Measurements from ENCODE around the gene DGKQ. TPM values are rescaled to one million over a fixed set of nuclear protein-coding genes. Genes with fewer than 3 reads are reported as not detected.

The DGKQ gene
- total RNA-seq, 1 experiment from 2014 or later = 12.4 TPM

DNA sequence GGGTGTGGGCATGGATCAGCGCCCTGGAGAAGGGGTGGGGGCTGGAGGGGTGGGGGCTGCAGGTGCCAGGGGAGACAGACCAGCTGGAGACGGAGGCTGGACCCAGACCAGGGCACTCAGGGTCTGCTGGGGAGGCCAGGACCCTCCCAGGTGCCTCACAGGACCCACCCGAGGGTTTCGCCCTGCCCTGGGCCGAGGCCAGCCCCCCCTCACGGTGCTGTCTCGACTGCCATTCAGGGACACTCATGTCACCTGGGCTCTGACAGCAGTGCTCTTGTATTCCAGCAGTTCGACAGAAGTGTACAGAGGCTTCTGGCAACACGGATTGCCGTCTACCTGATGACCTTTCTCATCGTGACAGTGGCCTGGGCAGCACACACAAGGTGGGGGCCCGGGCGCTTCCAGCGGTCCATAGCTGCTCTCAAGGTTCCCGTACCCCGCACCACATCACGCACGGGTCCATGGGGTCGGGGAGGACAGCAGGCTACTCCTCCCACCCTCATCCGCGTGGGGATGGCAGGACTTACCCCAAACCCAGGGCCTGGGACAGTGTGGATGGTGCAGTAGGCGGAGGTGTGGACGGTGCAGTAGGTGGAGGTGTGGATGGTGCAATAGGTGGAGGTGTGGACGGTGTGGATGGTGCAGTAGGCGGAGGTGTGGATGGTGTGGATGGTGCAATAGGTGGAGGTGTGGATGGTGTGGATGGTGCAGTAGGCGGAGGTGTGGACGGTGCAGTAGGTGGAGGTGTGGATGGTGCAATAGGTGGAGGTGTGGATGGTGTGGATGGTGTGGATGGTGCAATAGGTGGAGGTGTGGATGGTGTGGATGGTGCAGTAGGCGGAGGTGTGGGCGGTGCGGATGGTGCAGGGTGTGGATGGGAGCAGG, 23.0 kb downstream of the DGKQ start:
- DNase-seq = no peak
- H3K27ac ChIP-seq (ENCODE audit: insufficient read length, low read depth, low read length) = no peak overlapping the region
- H2BK120ac ChIP-seq (ENCODE audit: low read depth, low read length, poor library complexity, severe bottlenecking) = no peak overlapping the region
- H3K27me3 Mint-ChIP-seq (ENCODE audit: low read depth) = peaks cover under 1% of the 10 kb centered on the region; the same call in 1 of the 2 replicates
- H4K20me1 ChIP-seq (ENCODE audit: control insufficient read depth, insufficient read depth, insufficient read length) = no peaks in the 10 kb centered on the region
- H3T11ph ChIP-seq (ENCODE audit: low read length) = no peak overlapping the region
- no peak overlapping the region for H3K4ac ChIP-seq (ENCODE audit: low read depth, low read length)
- no peak overlapping the region for H3K18ac ChIP-seq (ENCODE audit: insufficient read length, low read depth, low read length)
- no peaks in the 10 kb centered on the region; the same call in 1 of the 2 replicates for H3K4me1 ChIP-seq (ENCODE audit: insufficient read depth, low read length)
- H4K91ac ChIP-seq (ENCODE audit: insufficient read length, low read depth, low read length) = no peak overlapping the region
- no CpG with 5 or more reads among the region's 30 CpGs for WGBS (ENCODE audit: extremely low coverage, insufficient read length, low lambda C conversion rate)
- peaks cover 9 to 17% of the 10 kb centered on the region in 2 experiments for H3K4me1 Mint-ChIP-seq
- H4K5ac ChIP-seq (ENCODE audit: insufficient read length, low read depth, low read length) = no peak overlapping the region
- H3K27me3 ChIP-seq (ENCODE audit: insufficient read depth, low read length) = no peaks in the 10 kb centered on the region
- H2BK5ac ChIP-seq (ENCODE audit: insufficient read length, low read length) = no peak overlapping the region
- H2BK15ac ChIP-seq (ENCODE audit: low read depth, low read length) = no peak overlapping the region
- H3K9ac ChIP-seq (ENCODE audit: extremely low read depth, insufficient read length, low read length) = no peak overlapping the region
- H3K4me3 Mint-ChIP-seq = no peak overlapping the region; a peak in 1 of 5 replicates
- no peak overlapping the region for H2AK5ac ChIP-seq (ENCODE audit: insufficient read length, low read length)
- no peak overlapping the region for H3K4me2 ChIP-seq (ENCODE audit: insufficient read depth, insufficient read length, low read length)
- H3K79me1 ChIP-seq (ENCODE audit: insufficient read depth, low read depth, low read length, poor library complexity, severe bottlenecking) = no peaks in the 10 kb centered on the region
- no peak overlapping the region for H3K23ac ChIP-seq (ENCODE audit: insufficient read length, low read depth, low read length)
- no peak overlapping the region for H3K14ac ChIP-seq (ENCODE audit: insufficient read depth, low read length)
- no peak overlapping the region for H4K8ac ChIP-seq (replicated peaks; ENCODE audit: insufficient read length, low read depth, low read length)
- no peak overlapping the region for H3K56ac ChIP-seq (ENCODE audit: insufficient read length, low read depth, low read length)
- H3K79me2 ChIP-seq (ENCODE audit: insufficient read depth, low read length) = no peaks in the 10 kb centered on the region
- no peaks in the 10 kb centered on the region for H3K9me3 Mint-ChIP-seq
- no peak overlapping the region for H2BK20ac ChIP-seq (ENCODE audit: low read depth, low read length, poor library complexity, severe bottlenecking)
- no peaks in the 10 kb centered on the region; a peak in 1 of 7 replicates for H3K36me3 Mint-ChIP-seq (ENCODE audit: insufficient read depth in 1 of 3, low read depth in 3 of 3)
- no peak overlapping the region for H2AFZ ChIP-seq (ENCODE audit: low read length)
- H3K23me2 ChIP-seq (ENCODE audit: insufficient read length, low read depth, low read length, poor library complexity, severe bottlenecking) = no peaks in the 10 kb centered on the region
- H3K27ac Mint-ChIP-seq = no peak overlapping the region
- H2BK12ac ChIP-seq (ENCODE audit: insufficient read length, low read depth, low read length) = no peak overlapping the region
- TF ChIP-seq, protein P1, sequence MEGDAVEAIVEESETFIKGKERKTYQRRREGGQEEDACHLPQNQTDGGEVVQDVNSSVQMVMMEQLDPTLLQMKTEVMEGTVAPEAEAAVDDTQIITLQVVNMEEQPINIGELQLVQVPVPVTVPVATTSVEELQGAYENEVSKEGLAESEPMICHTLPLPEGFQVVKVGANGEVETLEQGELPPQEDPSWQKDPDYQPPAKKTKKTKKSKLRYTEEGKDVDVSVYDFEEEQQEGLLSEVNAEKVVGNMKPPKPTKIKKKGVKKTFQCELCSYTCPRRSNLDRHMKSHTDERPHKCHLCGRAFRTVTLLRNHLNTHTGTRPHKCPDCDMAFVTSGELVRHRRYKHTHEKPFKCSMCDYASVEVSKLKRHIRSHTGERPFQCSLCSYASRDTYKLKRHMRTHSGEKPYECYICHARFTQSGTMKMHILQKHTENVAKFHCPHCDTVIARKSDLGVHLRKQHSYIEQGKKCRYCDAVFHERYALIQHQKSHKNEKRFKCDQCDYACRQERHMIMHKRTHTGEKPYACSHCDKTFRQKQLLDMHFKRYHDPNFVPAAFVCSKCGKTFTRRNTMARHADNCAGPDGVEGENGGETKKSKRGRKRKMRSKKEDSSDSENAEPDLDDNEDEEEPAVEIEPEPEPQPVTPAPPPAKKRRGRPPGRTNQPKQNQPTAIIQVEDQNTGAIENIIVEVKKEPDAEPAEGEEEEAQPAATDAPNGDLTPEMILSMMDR (conservative IDR thresholded peaks at IDR 0.05) = no peak
- no peaks in the 10 kb centered on the region for H3K9me3 ChIP-seq (ENCODE audit: control insufficient read depth, low read depth, low read length)

Measured in H9 (cell line).